ENCODE measurements around the gene MRPL34. TPM values are rescaled to one million over a fixed set of nuclear protein-coding genes. Genes with fewer than 3 reads are reported as not detected.

The MRPL34 gene
- total and polyA plus RNA-seq, 12 donors: 122 to 301 (median 155) TPM

DNA sequence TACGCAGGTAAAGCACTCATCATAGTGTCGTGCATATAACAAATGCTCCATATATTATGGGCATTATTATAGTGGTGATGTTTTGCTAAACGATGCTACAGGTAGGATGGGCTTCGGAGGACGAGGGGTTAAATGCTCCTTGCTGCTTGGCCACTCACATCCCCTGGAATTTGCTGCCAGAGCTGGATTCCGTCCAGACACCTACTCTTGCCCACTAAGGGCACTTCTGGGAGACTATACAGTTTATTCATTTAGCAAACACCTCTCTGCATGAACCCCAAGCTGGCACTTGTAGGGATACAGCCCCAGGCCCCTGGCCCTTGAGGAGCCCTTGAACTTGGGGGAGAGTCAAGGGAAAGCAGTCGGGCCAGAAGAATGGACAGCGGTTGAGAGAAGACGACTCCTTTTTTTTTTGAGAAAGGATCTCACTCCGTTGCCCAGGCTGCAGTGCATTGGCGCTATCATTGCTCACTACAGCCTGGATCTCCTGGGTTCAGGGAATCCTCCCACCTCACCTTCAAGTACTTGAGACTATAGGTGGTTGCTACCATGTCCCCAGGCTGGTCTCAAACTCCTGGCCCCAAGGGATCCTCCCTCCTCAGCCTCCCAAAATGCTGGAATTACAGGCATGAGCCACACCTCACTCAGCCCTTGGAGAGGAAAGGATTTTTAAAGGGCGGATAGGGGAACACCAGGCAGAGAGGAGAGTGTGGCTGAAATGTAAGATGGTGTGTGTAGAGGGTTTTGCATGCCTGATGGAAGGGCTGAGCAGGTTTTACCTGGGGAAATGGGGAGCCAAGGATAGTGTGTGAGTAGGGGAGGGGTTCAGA lies 1.1 kb upstream of the MRPL34 start:
- peaks cover 7 to 55% (median 51%) of the 10 kb centered on the region in 9 donors for H3K4me1 ChIP-seq
- peak overlapping the region in 3 of 10 donors; percentile 68 to 88 (median 74) for H3K4me3 ChIP-seq
- WGBS, 2 donors: 52 to 61% methylated on average over 12 of the region's 12 CpGs
- H3K9me3 ChIP-seq: no peaks in the 10 kb centered on the region
- H3K27me3 ChIP-seq: no peaks in the 10 kb centered on the region
- H3K36me3 ChIP-seq: peaks cover 0 to 7% (median 0%) of the 10 kb centered on the region in 9 donors
- intact Hi-C loops (cut with DNase I): loop anchor here in 2 of 10 donors (2.0 to 5.0 kb wide), 2 partner anchors 32 to 163 kb away; partner anchors contain the start of gene GTPBP3 (in 1 of the 2)
- no peak for ATAC-seq
- TF ChIP-seq, protein P1, sequence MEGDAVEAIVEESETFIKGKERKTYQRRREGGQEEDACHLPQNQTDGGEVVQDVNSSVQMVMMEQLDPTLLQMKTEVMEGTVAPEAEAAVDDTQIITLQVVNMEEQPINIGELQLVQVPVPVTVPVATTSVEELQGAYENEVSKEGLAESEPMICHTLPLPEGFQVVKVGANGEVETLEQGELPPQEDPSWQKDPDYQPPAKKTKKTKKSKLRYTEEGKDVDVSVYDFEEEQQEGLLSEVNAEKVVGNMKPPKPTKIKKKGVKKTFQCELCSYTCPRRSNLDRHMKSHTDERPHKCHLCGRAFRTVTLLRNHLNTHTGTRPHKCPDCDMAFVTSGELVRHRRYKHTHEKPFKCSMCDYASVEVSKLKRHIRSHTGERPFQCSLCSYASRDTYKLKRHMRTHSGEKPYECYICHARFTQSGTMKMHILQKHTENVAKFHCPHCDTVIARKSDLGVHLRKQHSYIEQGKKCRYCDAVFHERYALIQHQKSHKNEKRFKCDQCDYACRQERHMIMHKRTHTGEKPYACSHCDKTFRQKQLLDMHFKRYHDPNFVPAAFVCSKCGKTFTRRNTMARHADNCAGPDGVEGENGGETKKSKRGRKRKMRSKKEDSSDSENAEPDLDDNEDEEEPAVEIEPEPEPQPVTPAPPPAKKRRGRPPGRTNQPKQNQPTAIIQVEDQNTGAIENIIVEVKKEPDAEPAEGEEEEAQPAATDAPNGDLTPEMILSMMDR (IDR thresholded peaks at IDR 0.05): no peak
- H3K27ac ChIP-seq: peak overlapping the region in 9 of 10 donors; percentile 89 to 98 (median 93)
- no peak for DNase-seq

DNA sequence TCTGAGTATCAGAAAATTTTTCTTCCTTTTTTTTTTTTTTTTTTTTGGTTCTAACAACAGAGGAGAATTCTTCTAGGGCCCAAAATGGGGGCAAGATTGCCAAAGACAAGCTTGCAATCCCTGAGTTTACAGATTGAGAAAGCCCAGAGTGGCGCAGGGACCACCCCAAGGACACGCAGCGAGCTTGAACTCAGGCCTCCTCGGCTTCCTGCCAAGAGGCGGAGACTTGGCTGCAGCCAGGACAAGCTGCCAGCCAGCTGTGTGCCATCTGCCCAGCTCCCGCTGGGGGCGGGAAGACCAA lies 506 bp upstream of the MRPL34 start:
- H3K27ac ChIP-seq: peak overlapping the region in 9 of 10 donors; percentile 89 to 98 (median 93)
- TF ChIP-seq, protein P1 (IDR thresholded peaks at IDR 0.05): no peak
- intact Hi-C loops (cut with DNase I): loop anchor here in 2 of 10 donors (2.0 to 5.0 kb wide), 2 partner anchors 32 to 162 kb away; partner anchors contain the start of gene GTPBP3 (in 1 of the 2)
- 3 to 7% methylated on average over 7 of the region's 7 CpGs for WGBS, 2 donors
- H3K9me3 ChIP-seq: no peaks in the 10 kb centered on the region
- H3K4me1 ChIP-seq: peaks cover 7 to 60% (median 56%) of the 10 kb centered on the region in 9 donors
- DNase-seq: no peak
- H3K27me3 ChIP-seq: no peaks in the 10 kb centered on the region
- no peak for ATAC-seq
- peaks cover 0 to 7% (median 0%) of the 10 kb centered on the region in 9 donors for H3K36me3 ChIP-seq
- peak overlapping the region in 9 of 10 donors; percentile 63 to 88 (median 74) for H3K4me3 ChIP-seq

- no peak for DNase-seq
- TF ChIP-seq, protein P1 (IDR thresholded peaks at IDR 0.05): no peak
- H3K9me3 ChIP-seq: no peaks in the 10 kb centered on the region
- WGBS, 2 donors: 7 to 10% methylated on average over 28 of the region's 28 CpGs
- intact Hi-C loops (cut with DNase I): loop anchor here in 1 of 10 donors (5.0 kb wide), 1 partner anchor 161 kb away; no protein-coding TSS in a partner anchor
- H3K4me3 ChIP-seq: peak overlapping the region; percentile 63 to 88 (median 75)
- no peaks in the 10 kb centered on the region for H3K27me3 ChIP-seq
- ATAC-seq: no peak
- peaks cover 0 to 2% (median 0%) of the 10 kb centered on the region in 9 donors for H3K36me3 ChIP-seq
- H3K4me1 ChIP-seq: peaks cover 12 to 71% (median 67%) of the 10 kb centered on the region in 9 donors
- H3K27ac ChIP-seq: peak overlapping the region; percentile 83 to 98 (median 93)
Observed at GRCh38 chr19:17306285-17306714, 628 bp downstream of the MRPL34 start.

GRCh38 chr19:17307876-17308377 lies 2.3 kb downstream of the MRPL34 start:
- ATAC-seq: no peak
- WGBS, 2 donors: 85 to 90% methylated on average over 8 of the region's 8 CpGs
- H3K27ac ChIP-seq: no peak overlapping the region
- no peak for DNase-seq
- H3K36me3 ChIP-seq: peaks cover 0 to 11% (median 0%) of the 10 kb centered on the region in 9 donors
- no peaks in the 10 kb centered on the region for H3K27me3 ChIP-seq
- TF ChIP-seq, protein P1 (IDR thresholded peaks at IDR 0.05): no peak
- H3K4me1 ChIP-seq: peaks cover 12 to 76% (median 59%) of the 10 kb centered on the region in 9 donors
- intact Hi-C loops (cut with DNase I): loop anchor here in 1 of 10 donors (5.0 kb wide), 1 partner anchor 159 kb away; no protein-coding TSS in a partner anchor
- no peaks in the 10 kb centered on the region for H3K9me3 ChIP-seq
- no peak overlapping the region for H3K4me3 ChIP-seq

Measured in heart right ventricle (tissue), 16 donors.